ENCODE measurements around the gene CCDC69. TPM values are rescaled to one million over a fixed set of nuclear protein-coding genes. Genes with fewer than 3 reads are reported as not detected.

Gene CCDC69, protein sequence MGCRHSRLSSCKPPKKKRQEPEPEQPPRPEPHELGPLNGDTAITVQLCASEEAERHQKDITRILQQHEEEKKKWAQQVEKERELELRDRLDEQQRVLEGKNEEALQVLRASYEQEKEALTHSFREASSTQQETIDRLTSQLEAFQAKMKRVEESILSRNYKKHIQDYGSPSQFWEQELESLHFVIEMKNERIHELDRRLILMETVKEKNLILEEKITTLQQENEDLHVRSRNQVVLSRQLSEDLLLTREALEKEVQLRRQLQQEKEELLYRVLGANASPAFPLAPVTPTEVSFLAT
- 1.5 to 2.1 TPM (median 1.6 TPM) in 5 replicates for total RNA-seq (2022; extraction: Qiagen RNA extraction; ENCODE audit: low read depth)

DNA sequence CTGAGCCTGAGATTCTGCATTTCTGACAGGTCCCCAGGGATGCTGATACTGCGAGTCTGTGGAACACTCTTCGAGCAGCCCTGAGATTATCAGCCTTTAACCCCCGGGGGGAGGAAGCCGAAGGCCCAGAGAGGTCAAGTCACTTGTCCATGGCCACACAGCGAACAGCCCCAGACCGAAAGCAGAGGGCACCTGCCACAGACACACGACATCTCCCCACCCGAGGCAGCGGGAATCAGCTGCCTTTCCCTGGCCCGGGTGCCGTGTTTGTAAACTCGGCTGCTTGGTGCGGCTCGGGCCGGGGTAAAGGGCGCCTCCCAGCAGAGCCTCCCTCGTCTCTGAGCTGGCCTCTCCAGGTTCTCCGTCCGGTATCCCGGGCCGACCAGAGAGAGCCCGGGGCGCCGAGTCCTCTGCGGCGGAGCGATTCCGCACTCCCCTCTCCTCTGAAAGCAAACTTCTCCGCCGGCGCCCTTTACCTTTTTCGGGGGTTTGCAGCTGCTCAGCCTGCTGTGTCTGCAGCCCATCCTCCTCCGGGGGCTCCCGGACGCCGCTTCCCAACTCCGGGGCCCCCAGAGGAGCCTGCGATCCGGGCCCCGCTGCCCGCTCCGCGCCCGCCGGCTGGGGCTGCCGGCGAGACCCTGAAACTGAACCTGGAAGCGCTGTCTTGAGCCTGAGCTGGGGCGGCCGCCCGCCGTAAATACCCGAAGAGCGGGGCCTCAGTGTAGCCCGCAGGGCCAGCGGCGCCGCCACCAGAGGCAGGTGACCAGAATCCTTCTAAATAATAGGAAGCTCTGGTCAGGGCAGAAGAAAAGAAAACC lies at the start of gene CCDC69:
TSS of gene CCDC69 (minus strand) at position 646 of the 818 bp plus-strand sequence. CDS start at position 524, 122 bp downstream.

DNA sequence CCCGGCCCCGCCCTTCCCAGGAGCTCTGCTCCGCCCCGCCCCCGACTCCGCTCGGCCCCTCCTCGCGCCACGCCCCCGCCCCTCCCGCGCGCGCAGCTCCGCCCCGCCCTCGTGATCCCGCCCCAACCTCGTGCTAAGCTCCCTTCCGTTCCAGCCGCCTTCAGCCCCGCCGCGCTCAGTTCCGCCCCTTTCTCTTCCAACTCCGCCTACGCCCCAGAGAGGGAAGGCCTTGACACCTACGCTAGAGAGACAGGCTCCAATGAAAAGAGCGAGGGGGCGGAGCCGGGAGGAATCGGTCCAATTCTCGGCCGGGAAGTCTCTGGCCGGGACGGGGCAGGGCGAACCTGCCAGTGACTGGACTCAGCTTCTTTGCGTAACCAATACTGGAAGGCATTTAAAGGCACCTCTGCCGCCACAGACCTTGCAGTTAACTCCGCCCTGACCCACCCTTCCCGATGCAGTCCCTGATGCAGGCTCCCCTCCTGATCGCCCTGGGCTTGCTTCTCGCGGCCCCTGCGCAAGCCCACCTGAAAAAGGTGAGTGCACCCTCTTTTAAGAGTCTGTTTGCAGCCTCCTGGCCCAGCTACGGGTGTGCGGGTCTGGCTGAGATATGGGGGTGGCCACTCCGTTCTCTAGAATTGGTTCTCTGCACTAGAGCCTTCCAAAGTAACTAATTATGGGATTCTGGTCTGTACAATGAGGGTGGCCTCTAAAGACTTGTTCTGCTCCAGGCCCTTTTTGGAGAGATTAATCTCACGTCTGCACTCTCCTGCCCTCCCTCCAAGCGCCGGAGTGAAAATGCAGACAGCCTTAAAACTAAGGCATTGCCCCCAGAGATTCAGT lies 29.1 kb upstream of the CCDC69 start, which contains the start of gene GM2A:
TSS of gene GM2A (plus strand) at position 424 of the 843 bp plus-strand sequence. CDS start at position 456, 32 bp downstream.

DNA sequence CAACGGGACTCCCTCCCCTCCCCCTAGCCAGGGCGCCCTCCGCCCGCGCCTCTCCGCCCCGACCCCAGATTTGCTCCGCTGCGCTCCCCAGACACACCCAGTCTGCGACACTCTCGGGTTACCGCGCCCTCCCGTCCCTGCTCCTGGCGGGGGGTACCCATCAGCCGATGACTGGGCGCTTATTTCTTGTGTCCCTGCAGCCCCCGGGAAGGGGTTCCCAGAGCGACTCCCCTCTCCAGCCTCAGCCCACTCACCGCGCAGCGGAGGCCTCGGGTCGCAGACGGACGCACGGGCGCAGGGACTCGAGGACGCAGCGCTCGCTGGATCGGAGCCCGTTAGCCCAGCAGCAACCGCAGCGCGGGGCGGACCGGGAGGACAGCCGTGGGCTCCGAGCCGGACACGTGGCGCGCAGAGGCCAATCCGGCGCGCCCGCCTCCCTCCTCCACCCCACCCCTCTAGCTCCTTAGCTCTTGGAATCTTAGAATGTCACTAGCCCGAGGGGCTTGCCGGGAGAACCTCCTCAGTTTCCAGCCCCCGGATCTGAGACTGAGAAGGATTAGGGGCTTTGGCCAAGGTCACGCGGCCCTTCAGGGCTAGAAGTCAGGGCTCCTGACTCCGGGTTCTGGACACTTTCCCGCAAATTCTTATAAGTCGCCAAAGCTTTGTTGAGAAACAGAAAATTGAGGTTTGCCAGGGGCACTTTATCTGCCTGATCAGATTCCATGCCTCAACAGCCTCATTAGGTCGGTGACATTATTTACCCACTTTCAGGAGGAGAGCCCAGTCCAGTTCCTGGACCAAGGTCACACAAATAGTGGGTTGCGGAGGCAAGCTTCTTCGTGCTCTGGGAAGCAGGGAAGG lies 66.2 kb downstream of the CCDC69 start, which contains the start of gene ANXA6:
TSS of gene ANXA6 (minus strand) at position 354 of the 861 bp plus-strand sequence. CDS start 9,878 bp downstream, outside the sequence.

Other genes with a start within 250 kb of the CCDC69 start
- gene GPX3, start 203.5 kb downstream of the CCDC69 start, total RNA-seq (2022; extraction: Qiagen RNA extraction; ENCODE audit: low read depth): 14.0 to 19.3 TPM (median 17.8 TPM) in 5 replicates
- 121 to 143 TPM (median 127 TPM) in 5 replicates for gene TNIP1, start 143.1 kb downstream of the CCDC69 start, total RNA-seq (2022; extraction: Qiagen RNA extraction; ENCODE audit: low read depth)
- gene ANXA6, start 66.3 kb downstream of the CCDC69 start, total RNA-seq (2022; extraction: Qiagen RNA extraction; ENCODE audit: low read depth): 36.9 to 44.2 TPM (median 43.0 TPM) in 5 replicates
- gene GM2A, start 29.1 kb upstream of the CCDC69 start, total RNA-seq (2022; extraction: Qiagen RNA extraction; ENCODE audit: low read depth): 15.4 to 17.9 TPM (median 16.2 TPM) in 5 replicates
- gene SLC36A3, start 79.7 kb upstream of the CCDC69 start, total RNA-seq (2022; extraction: Qiagen RNA extraction; ENCODE audit: low read depth): not detected in 5 replicates
- not detected in 5 replicates for gene SLC36A2, start 123.5 kb upstream of the CCDC69 start, total RNA-seq (2022; extraction: Qiagen RNA extraction; ENCODE audit: low read depth)
- 8.7 to 10.7 TPM (median 9.7 TPM) in 5 replicates for gene SLC36A1, start 223.5 kb upstream of the CCDC69 start, total RNA-seq (2022; extraction: Qiagen RNA extraction; ENCODE audit: low read depth)

Data from A549 treated with CpdA at 1 μM for 4 hours (cell line).